GM23248 (cell line): ENCODE measurements around the gene PPFIBP1.

ENCODE experiments used
- EZH2 ChIP-seq: fragments of 200-600 bp; sonication (generic); IDR thresholded peaks from 2 replicates; pipeline ENCODE4 v1.6.1; 2018; ENCODE audit warnings: antibody characterized with exemption, mild to moderate bottlenecking; ENCODE audit not compliant: insufficient read depth, poor library complexity, severe bottlenecking
- EZH2phosphoT487 ChIP-seq: fragments of 200-600 bp; sonication (generic); IDR thresholded peaks from 2 replicates; pipeline ENCODE4 v1.6.1; 2018; ENCODE audit warnings: antibody characterized with exemption, moderate library complexity, mild to moderate bottlenecking, low read depth; ENCODE audit not compliant: insufficient read depth

GRCh38 chr12:27542628-27543027 is 18.6 kb downstream of the PPFIBP1 start:
- TF ChIP-seq EZH2 = no peak
- no peak for TF ChIP-seq EZH2phosphoT487
